Small intestine (tissue), 7 donors: ENCODE data around the gene UNC13A. TPM values are rescaled to one million over a fixed set of nuclear protein-coding genes. Genes with fewer than 3 reads are reported as not detected.

ENCODE experiments used
- DNase-seq, 2 donors: peaks; one replicate each; pipeline versions ENCODE4 v3.0.0 to v3.0.0-alpha.2; 2013
- FAIRE-seq: peaks from 2 replicates; lab custom pipeline; 2012; peaks lifted over from hg19 to GRCh38; lab: Jason Lieb, UNC
- H3K27ac ChIP-seq, 3 donors: one replicate each; pipeline ENCODE4 v1.5.1; 2013; ENCODE audit warnings: low read length in 2 of 3, mild to moderate bottlenecking in 2 of 3, control low read depth in 1 of 3, inconsistent platforms in 1 of 3, low read depth in 1 of 3, moderate library complexity in 1 of 3
- H3K27me3 ChIP-seq, 3 donors: one replicate each; pipeline ENCODE4 v1.6.1; 2013; ENCODE audit warnings: low read length in 3 of 3, inconsistent platforms in 1 of 3; ENCODE audit not compliant: control insufficient read depth in 3 of 3, insufficient read depth in 3 of 3
- H3K36me3 ChIP-seq, 3 donors: one replicate each; pipeline ENCODE4 v1.6.1; 2013; ENCODE audit warnings: low read length in 3 of 3, inconsistent platforms in 1 of 3, low read depth in 1 of 3, mild to moderate bottlenecking in 1 of 3, moderate library complexity in 1 of 3; ENCODE audit not compliant: control insufficient read depth in 3 of 3, insufficient read depth in 2 of 3
- H3K4me1 ChIP-seq, 3 donors: one replicate each; pipeline ENCODE4 v1.6.1; 2013; ENCODE audit warnings: low read length in 2 of 3, inconsistent platforms in 1 of 3, low read depth in 1 of 3, mild to moderate bottlenecking in 1 of 3, moderate library complexity in 1 of 3; ENCODE audit not compliant: control insufficient read depth in 3 of 3, insufficient read depth in 2 of 3
- H3K4me3 ChIP-seq, 3 donors: one replicate each; pipeline ENCODE4 v1.5.1; 2013; ENCODE audit warnings: low read length in 3 of 3, control low read depth in 1 of 3, inconsistent platforms in 1 of 3, low read depth in 1 of 3, mild to moderate bottlenecking in 1 of 3, moderate library complexity in 1 of 3
- H3K9me3 ChIP-seq, 2 donors: one replicate each; pipeline ENCODE4 v1.6.1; 2013; ENCODE audit warnings: low read depth in 1 of 2, low read length in 1 of 2; ENCODE audit not compliant: control insufficient read depth in 2 of 2, insufficient read depth in 1 of 2
- WGBS, 3 donors: extraction: QIAGEN DNeasy Blood & Tissue Kit; methylation state at CpG; one replicate each; pipeline ENCODE4 v1.1.7; 2013; 5-methylcytosine and 5-hydroxymethylcytosine counted together
- polyA plus RNA-seq, 4 donors: library from polyadenylated mRNA; stranded (reverse) in 3 of 4; unstranded in 1 of 4; fragments of 200-250 nt in 3 of 4; fragments of 120-200 nt in 1 of 4; gene quantifications; one replicate each; pipeline versions ENCODE4 v1.2.1 to v1.2.3, GENCODE V29; 2013
- donor health status: healthy with polysubstance abuse.
- donor health status: control.
- donor health status: control.
- donor health status: Bipolar disorder and iron deficiency.
- donor health status: healthy.

The UNC13A gene
- polyA plus RNA-seq, 4 donors = 0.78 to 1.1 TPM; not detected in 2

DNA sequence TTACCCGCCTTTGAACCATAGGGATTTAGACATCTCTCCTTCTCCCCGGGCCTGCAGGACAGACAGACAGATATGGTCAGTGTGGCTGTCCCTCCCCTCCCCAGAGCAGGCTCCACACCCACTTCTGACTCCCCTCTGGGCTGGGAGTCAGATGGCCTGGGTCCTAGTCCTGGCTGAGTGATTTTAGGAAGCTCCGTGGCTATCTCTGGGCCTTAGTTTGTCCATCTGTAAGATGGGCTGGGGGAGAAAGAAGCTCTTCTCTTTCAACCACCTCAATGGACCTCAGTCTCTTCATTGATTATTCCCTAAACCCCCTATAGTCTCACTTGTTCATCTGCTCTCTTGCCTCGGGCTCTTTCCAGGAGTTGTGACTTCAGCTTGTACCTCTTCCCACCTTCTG lies 35.5 kb downstream of the UNC13A start:
- 88 to 89% (median 89%) methylated on average over 4 of the region's 4 CpGs for WGBS, 3 donors
- DNase-seq (no peak), FAIRE-seq (no peak)
- Histone ChIP-seq H3K9me3 (peaks cover 0 to 6% of the 10 kb centered on the region in 2 donors), H3K27me3 (no peaks in the 10 kb centered on the region), H3K4me1 (no peaks in the 10 kb centered on the region), H3K27ac (no peak overlapping the region), H3K36me3 (no peaks in the 10 kb centered on the region), H3K4me3 (no peak overlapping the region)

DNA sequence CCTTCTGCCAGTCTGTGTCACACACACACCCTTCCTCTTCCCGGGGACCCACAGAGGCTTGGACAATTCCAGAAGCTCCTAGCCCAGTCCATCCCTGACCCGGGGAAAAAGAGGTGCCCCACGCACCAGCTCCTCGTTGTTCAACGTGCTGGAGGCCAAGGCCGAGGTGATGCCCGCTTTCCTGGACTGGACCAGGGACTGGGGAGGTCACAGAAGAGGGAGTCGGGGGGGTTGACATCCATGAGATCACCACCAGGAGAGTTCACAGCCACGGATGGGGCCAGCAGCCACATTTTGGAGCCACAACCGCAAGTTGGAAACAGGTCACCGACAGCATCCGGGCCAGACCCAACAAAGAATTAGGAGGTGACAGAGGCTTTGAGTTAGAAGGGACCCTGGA lies 39.4 kb downstream of the UNC13A start:
- DNase-seq = no peak
- no peaks in the 10 kb centered on the region for H3K9me3 ChIP-seq
- H3K36me3 ChIP-seq = no peaks in the 10 kb centered on the region
- FAIRE-seq = no peak
- no peak overlapping the region for H3K27ac ChIP-seq
- 70 to 80% (median 75%) methylated on average over 12 of the region's 12 CpGs for WGBS, 3 donors
- no peaks in the 10 kb centered on the region for H3K4me1 ChIP-seq
- H3K4me3 ChIP-seq = no peak overlapping the region
- H3K27me3 ChIP-seq = no peaks in the 10 kb centered on the region

DNA sequence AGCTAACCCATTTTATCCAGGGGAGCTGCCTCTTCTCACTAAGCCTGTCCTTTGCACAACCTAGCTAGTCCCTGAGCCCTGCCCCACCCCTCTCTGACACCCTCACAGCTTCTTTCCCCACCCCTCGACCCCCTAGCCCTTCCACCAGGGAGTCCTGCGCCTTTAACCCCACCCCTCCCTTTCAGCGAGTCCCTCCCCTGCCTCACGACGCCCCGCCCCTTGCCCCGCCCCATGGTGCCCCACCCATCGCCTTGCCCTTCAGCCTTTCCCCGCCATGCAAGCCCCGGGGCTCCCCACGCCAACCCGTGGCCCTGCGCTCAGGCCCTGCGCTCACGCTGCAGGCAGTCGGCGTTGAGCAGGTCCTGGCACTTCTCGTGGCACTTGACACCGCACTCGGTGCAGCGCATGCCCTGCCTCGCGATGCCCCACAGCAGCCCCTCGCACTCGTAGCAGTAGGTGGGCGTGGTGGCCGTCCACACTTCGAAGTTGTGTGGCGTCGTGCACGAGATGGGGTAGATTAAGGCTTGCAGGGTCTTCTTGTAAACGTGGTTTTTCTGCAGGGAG lies 40.0 kb downstream of the UNC13A start:
- no peak for DNase-seq
- no peaks in the 10 kb centered on the region for H3K36me3 ChIP-seq
- no peak overlapping the region for H3K4me3 ChIP-seq
- no peaks in the 10 kb centered on the region for H3K9me3 ChIP-seq
- no peaks in the 10 kb centered on the region for H3K27me3 ChIP-seq
- 71 to 76% (median 73%) methylated on average over 30 to 32 of the region's 32 CpGs for WGBS, 3 donors
- no peak for FAIRE-seq
- no peak overlapping the region for H3K27ac ChIP-seq
- H3K4me1 ChIP-seq = no peaks in the 10 kb centered on the region

DNA sequence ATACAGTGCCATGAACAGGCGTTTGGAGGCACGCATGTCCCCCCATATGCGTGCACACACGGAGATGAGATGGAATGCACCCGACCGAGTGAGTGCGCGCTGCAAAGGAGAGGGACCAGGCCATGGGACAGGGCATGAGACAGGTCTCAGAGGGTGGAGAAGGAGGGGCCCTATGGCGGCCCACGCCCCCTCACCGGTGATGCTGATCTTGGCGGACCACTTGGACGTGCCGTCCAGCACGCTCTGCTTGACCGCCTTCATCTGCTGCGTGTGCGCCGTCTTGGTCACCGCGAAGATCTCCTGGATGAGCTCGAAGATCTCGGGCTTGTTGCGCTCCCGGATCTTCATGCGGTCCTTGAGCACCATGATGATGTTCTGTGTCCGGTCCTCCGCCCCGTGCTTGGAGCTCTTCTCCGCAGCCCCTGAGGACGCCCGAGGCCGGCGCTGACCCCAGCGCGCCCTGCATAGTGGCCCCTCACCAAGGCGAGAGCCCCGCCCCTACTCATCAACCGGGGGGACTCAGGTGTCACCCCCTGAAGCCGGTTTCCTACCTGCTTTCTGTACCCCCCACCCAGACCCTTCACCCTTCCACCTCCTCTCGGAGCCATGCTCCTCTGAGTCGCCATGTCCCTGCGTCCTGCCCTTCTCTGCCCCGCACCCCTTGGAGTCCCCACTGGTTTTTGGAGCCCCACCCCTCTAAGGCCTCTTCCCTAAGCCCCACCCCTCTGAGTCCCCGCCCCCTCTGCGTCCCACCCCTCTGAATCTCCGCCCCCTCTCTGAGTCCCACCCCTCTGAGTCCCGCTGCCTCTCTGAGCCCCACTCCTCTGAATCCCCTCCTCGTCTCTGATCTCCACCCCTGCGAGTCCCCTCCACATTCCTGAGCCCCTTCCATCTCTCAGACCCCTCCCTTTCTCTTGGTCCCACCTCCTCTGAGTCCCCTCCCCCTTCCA lies 40.8 kb downstream of the UNC13A start:
- FAIRE-seq (no peak), DNase-seq (no peak)
- Histone ChIP-seq H3K27ac (no peak overlapping the region), H3K9me3 (no peaks in the 10 kb centered on the region), H3K4me3 (no peak overlapping the region), H3K4me1 (no peaks in the 10 kb centered on the region), H3K36me3 (no peaks in the 10 kb centered on the region), H3K27me3 (no peaks in the 10 kb centered on the region)
- WGBS, 3 donors = 88 to 91% (median 89%) methylated on average over 49 to 50 of the region's 50 CpGs

DNA sequence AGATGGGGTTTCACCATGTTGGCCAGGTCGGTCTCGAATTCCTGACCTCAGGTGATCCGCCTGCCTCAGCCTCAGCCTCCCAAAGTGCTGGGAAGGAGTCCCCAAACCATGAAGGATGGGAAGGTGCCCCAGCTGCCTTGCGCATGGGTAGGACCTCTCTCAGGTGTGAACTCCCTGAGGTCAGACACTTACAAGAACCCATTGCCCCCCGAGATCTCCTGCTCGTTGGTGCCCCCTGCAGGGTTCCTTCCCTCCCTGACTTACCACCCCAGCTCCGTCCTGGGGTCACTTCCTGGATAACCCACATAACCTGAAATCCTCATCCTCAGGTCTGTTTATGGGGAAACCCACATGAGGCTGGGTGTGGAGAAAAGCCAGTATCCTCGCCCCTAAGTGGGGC lies 41.7 kb downstream of the UNC13A start:
- Histone ChIP-seq H3K27ac (no peak overlapping the region), H3K36me3 (no peaks in the 10 kb centered on the region), H3K27me3 (no peaks in the 10 kb centered on the region), H3K4me1 (no peaks in the 10 kb centered on the region), H3K4me3 (no peak overlapping the region), H3K9me3 (no peaks in the 10 kb centered on the region)
- 58 to 67% (median 58%) methylated on average over 8 of the region's 8 CpGs for WGBS, 3 donors
- FAIRE-seq = no peak
- no peak for DNase-seq

DNA sequence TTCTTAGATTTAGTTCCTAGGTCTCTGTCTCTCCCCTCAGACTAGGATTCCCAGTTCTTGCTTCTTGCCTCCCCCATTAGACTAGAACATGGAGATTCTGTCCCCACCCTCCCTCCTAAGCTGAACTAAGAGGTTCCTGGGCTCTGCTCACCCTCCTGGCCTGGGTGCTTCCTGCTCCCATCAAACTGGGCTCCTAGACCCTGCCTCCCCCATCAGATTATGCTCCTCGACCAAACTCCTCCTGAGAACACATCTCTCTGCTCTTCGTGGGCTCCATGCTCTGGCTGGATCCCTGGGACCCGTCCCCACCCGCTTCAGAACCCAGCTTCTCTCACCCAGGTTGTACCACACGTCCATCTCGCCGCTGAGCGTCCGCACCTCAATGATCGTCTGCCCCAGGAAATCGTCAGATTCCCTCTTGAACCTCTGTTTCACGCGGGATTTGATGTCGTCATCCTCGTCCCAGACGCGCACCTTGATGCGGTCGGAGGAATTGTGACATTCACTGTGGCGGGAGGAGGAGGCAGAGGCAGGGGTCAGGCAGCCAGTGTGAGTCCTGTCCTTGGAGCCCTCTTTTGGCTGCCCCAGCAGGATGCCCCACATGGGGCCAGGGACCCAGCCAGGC lies 42.7 kb downstream of the UNC13A start:
- 87 to 91% (median 90%) methylated on average over 20 of the region's 20 CpGs for WGBS, 3 donors
- H3K4me1 ChIP-seq = no peaks in the 10 kb centered on the region
- DNase-seq (no peak), FAIRE-seq (no peak)
- no peak overlapping the region for H3K27ac ChIP-seq
- no peaks in the 10 kb centered on the region for H3K9me3 ChIP-seq
- H3K36me3 ChIP-seq = no peaks in the 10 kb centered on the region
- H3K4me3 ChIP-seq = no peak overlapping the region
- no peaks in the 10 kb centered on the region for H3K27me3 ChIP-seq

DNA sequence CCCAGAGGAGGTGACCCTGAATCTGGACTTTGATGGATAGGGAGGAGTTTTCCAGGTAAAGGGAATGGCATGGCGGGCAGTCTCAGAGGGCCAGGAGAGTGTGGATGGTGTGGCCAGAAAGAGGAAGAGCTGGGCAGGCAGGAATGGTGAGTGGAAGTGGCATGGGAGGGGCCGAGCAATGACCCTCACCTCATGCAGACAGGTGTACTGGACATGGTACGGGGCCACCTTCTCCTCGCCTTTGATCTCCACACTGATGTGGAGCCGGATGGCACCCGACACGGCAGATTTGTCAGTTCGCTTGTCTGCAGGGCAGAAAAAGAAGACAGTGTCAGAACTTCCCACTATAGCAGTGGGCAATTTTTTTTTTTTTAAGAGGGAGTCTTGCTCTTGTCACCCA lies 45.5 kb downstream of the UNC13A start:
- Histone ChIP-seq H3K9me3 (no peaks in the 10 kb centered on the region), H3K36me3 (no peaks in the 10 kb centered on the region), H3K4me3 (no peak overlapping the region), H3K4me1 (no peaks in the 10 kb centered on the region), H3K27me3 (no peaks in the 10 kb centered on the region), H3K27ac (no peak overlapping the region)
- DNase-seq (no peak), FAIRE-seq (no peak)
- 90 to 91% (median 90%) methylated on average over 8 of the region's 8 CpGs for WGBS, 3 donors

DNA sequence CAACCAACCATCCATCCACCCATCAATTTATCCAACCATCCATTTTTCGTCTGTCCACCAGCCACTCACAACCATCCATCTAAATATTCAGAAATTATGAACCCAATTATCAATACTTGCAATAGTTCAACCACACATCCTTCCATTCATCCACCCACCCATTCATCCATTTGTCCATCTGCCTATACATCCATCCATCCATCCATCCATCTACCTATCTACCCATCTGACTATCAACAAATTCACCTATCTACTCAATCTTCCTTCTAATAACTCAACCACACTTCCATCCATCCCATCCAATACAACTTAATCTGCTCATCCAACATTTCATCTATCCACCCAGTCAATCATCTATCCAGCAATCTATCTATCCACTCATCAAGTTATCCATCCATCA lies 46.3 kb downstream of the UNC13A start:
- Histone ChIP-seq H3K27ac (no peak overlapping the region), H3K27me3 (no peaks in the 10 kb centered on the region), H3K4me3 (no peak overlapping the region), H3K9me3 (no peaks in the 10 kb centered on the region), H3K4me1 (no peaks in the 10 kb centered on the region), H3K36me3 (no peaks in the 10 kb centered on the region)
- WGBS, 3 donors = 63 to 69% (median 68%) methylated on average over 1 of the region's 1 CpG
- no peak for FAIRE-seq
- no peak for DNase-seq
